ENCODE measurements around the gene CEP131. TPM values are rescaled to one million over a fixed set of nuclear protein-coding genes. Genes with fewer than 3 reads are reported as not detected.

The CEP131 gene
- total RNA-seq, 2 donors from 2014 or later = 23.2 to 28.0 TPM

- no peaks in the 10 kb centered on the region for H3K9me3 Mint-ChIP-seq
- WGBS, 2 experiments (ENCODE audit: insufficient coverage in 1 of 2, insufficient read length in 1 of 2) = 90 to 93% methylated on average over 9 to 14 of the region's 15 CpGs
- no peaks in the 10 kb centered on the region for H3K4me1 ChIP-seq (ENCODE audit: control insufficient read depth, insufficient read depth, low read length)
- H3K27ac Mint-ChIP-seq = no peak overlapping the region
- H3K9me3 ChIP-seq (ENCODE audit: control insufficient read depth, low read length) = no peaks in the 10 kb centered on the region
- H3K27me3 Mint-ChIP-seq (ENCODE audit: insufficient read depth) = peaks cover 5% of the 10 kb centered on the region
- TF ChIP-seq CTCF (conservative IDR thresholded peaks at IDR 0.05) = no peak
- no peak overlapping the region for H3K4me3 ChIP-seq (ENCODE audit: low read length)
- H3K4me1 Mint-ChIP-seq = no peaks in the 10 kb centered on the region
- no peak overlapping the region for H3K9ac ChIP-seq (ENCODE audit: extremely low read depth, low read length, poor library complexity, severe bottlenecking)
- H3K27ac ChIP-seq (ENCODE audit: low read depth, low read length) = no peak overlapping the region
- peaks cover 6% of the 10 kb centered on the region for H3K27me3 ChIP-seq (ENCODE audit: control insufficient read depth, insufficient read depth, low read length, poor library complexity, severe bottlenecking)
- no peaks in the 10 kb centered on the region for H3K36me3 Mint-ChIP-seq (ENCODE audit: low read depth)
- no peak overlapping the region for H3K4me3 Mint-ChIP-seq
- H3K36me3 ChIP-seq (ENCODE audit: control insufficient read depth, insufficient read depth, low read length) = no peaks in the 10 kb centered on the region
- no peak for DNase-seq
These were observed 58.9 kb downstream of the CEP131 start for GRCh38 chr17:81163703-81164370.

- Histone ChIP-seq H3K9me3 (ENCODE audit: control insufficient read depth, low read length) (no peaks in the 10 kb centered on the region), H3K36me3 (ENCODE audit: control insufficient read depth, insufficient read depth, low read length) (no peaks in the 10 kb centered on the region), H3K4me3 (ENCODE audit: low read length) (no peak overlapping the region), H3K27ac (ENCODE audit: low read depth, low read length) (no peak overlapping the region), H3K9ac (ENCODE audit: extremely low read depth, low read length, poor library complexity, severe bottlenecking) (no peak overlapping the region), H3K4me1 (ENCODE audit: control insufficient read depth, insufficient read depth, low read length) (no peaks in the 10 kb centered on the region), H3K27me3 (ENCODE audit: control insufficient read depth, insufficient read depth, low read length, poor library complexity, severe bottlenecking) (peaks cover 6% of the 10 kb centered on the region)
- H3K27ac Mint-ChIP-seq = no peak overlapping the region
- no peak for DNase-seq
- no peaks in the 10 kb centered on the region for H3K9me3 Mint-ChIP-seq
- 87 to 94% methylated on average over 8 to 19 of the region's 19 CpGs for WGBS, 2 experiments (ENCODE audit: insufficient coverage in 1 of 2, insufficient read length in 1 of 2)
- peaks cover 5% of the 10 kb centered on the region for H3K27me3 Mint-ChIP-seq (ENCODE audit: insufficient read depth)
- H3K4me1 Mint-ChIP-seq = no peaks in the 10 kb centered on the region
- TF ChIP-seq CTCF (conservative IDR thresholded peaks at IDR 0.05) = no peak
- H3K36me3 Mint-ChIP-seq (ENCODE audit: low read depth) = no peaks in the 10 kb centered on the region
- H3K4me3 Mint-ChIP-seq = no peak overlapping the region
These were observed 59.6 kb downstream of the CEP131 start for GRCh38 chr17:81163051-81163695.

GRCh38 chr17:81162491-81162890 is 60.3 kb downstream of the CEP131 start:
- Mint-ChIP-seq H3K4me3 (no peak overlapping the region), H3K27me3 (ENCODE audit: insufficient read depth) (peaks cover 5% of the 10 kb centered on the region), H3K36me3 (ENCODE audit: low read depth) (no peaks in the 10 kb centered on the region), H3K9me3 (no peaks in the 10 kb centered on the region), H3K4me1 (no peaks in the 10 kb centered on the region), H3K27ac (no peak overlapping the region)
- Histone ChIP-seq H3K9me3 (ENCODE audit: control insufficient read depth, low read length) (no peaks in the 10 kb centered on the region), H3K27ac (ENCODE audit: low read depth, low read length) (no peak overlapping the region), H3K9ac (ENCODE audit: extremely low read depth, low read length, poor library complexity, severe bottlenecking) (no peak overlapping the region), H3K4me3 (ENCODE audit: low read length) (no peak overlapping the region), H3K27me3 (ENCODE audit: control insufficient read depth, insufficient read depth, low read length, poor library complexity, severe bottlenecking) (peaks cover 6% of the 10 kb centered on the region), H3K4me1 (ENCODE audit: control insufficient read depth, insufficient read depth, low read length) (no peaks in the 10 kb centered on the region), H3K36me3 (ENCODE audit: control insufficient read depth, insufficient read depth, low read length) (no peaks in the 10 kb centered on the region)
- no peak for TF ChIP-seq CTCF (conservative IDR thresholded peaks at IDR 0.05)
- 93 to 96% methylated on average over 4 to 11 of the region's 11 CpGs for WGBS, 2 experiments (ENCODE audit: insufficient coverage in 1 of 2, insufficient read length in 1 of 2)
- DNase-seq = no peak
